Fibroblast of skin of abdomen (primary cell): ENCODE measurements around the gene HSPA9.

Experiments used
- DNase-seq: peaks from one replicate; pipeline ENCODE4 v3.0.0-alpha.2; 2013

The HSPA9 gene

DNA sequence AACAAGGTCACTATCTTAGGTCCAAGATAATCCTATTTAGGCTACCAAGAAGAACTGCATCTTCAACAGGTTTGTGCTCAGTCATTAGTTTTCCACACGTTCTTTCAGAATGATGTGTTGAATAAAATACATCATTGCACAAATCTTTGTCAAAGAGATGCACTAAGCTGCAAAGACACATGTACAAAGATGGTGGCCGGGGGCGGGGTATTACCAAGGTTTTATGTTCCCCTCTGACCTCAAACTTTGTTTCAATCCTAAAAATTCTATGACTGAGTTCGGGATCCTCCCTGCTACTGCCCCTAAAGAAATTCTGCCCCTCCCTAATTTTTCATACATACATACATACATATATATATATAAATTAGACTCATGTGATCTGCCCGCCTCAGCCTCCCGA lies 14.2 kb downstream of the HSPA9 start:
- DNase-seq, result no peak

DNA sequence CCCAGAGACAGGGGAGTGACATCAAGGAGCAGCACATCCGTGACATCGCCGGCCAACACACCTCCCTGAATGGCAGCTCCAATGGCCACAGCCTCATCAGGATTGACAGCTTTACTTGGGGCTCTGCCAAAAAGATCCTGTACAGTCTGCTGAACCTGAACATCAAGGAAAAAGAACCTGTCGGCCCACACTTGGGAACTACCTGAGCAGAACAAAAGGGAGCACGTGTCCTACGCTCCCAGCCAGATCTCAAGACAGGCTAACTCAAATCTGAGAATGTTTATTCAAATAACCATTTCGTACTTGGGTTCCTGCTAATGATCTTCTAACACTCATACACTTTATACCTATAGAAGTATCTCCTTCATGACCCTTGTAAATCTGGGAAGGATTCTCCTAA lies 15.3 kb downstream of the HSPA9 start:
- DNase-seq, result no peak

DNA sequence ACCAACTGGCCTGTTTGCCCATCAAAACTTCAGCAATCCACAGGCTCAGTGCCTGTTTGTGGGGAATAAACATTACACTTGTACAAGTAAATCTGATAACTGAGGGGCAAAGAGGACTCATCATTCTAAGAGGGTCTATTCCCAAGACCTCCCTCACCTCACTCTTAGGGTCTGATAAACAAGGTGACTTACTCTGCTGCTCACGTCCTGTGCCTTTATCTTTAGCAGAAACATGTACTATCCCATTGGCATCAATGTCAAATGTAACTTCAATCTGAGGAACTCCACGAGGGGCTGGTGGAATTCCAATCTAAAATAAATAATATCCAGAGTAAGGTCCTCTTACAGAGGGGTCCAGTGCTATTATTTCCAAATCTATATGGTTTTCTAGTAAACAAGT lies 17.5 kb downstream of the HSPA9 start:
- no peak for DNase-seq

DNA sequence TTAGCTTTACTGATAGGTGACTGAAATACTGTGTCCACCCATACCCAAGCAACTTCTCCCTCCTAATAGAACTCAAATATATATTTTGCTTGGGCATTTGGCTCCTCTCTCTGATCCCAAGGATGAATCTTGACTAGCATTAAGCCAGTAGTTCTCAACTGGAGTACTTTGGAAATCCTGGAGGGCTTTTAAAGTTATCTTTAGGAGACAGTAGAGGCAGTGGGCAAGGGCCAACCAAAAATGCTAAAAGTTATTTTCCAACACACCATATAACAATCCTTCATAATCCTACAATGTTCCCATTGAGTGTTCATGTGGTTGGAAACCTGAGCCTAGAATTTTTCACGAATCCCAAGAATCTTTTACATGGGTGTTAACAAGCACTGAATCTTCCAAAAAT lies 21.1 kb downstream of the HSPA9 start:
- no peak for DNase-seq

DNA sequence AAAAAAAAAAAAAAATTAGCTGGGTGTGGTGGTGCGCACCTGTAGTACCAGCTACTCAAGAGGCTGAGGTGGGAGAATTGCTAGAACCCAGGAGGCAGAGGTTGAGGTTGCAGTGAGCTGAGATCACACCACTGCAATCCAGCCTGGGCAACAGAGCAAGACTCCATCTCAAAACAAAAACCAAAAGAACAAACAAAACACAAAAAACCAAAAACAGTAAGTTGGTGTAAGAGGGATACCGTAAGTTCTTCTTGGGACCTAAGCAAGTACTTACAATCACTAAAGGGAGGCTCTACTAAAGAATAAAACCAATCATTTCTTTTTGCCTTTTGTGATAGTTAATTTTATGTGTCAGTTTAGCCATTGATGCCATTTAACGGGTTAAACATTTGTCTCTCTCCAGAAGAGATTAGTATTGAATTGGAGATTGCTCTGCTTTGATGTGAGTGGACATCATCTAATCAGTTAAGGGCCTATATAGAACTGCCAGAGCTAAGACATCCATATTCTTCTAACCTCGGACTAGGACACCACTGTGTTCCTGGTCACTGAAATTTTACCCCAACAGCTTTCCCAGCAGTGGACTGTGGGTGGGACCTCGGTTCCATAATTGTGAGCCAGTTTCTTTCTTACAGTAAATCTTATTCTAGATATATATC lies 21.6 kb downstream of the HSPA9 start:
- no peak for DNase-seq

DNA sequence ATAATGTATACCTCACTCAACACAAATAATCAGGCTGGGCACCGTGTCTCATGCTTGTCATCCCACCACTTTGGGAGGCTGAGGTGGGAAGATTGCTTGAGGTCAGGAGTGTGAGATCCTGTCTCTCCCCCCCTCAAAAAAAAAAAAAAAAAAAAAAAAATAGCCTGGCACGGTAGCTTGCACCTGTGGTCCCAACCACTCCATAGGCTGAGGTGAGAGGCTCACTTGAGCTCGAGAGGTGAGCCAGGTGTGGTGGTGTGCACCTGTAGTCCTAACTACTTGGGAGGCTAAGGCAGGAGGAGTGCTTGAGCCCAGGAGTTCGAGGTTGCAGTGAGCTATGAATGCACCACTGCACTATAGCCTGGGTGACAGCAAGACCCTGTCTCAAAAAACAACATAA lies 22.5 kb downstream of the HSPA9 start:
- DNase-seq, result no peak

DNA sequence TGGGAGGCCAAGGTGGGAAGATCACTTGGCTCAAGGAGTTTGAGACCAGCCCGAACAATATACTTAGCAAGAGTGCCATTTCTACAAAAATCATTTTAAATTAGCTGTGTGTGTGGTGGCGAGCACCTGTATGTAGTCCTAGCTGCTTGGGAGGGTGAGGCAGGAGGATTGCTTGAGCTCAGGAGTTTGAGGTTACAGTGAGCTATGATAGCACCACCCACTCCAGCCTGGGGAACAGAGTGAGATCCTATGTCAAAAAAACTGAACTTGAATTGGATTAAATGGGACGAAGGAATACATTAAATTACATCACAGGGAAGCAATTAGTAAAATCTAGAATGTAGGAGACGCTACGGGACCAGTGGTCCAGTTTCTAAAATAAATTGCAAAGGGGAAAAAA lies 25.8 kb downstream of the HSPA9 start:
- DNase-seq, result no peak

DNA sequence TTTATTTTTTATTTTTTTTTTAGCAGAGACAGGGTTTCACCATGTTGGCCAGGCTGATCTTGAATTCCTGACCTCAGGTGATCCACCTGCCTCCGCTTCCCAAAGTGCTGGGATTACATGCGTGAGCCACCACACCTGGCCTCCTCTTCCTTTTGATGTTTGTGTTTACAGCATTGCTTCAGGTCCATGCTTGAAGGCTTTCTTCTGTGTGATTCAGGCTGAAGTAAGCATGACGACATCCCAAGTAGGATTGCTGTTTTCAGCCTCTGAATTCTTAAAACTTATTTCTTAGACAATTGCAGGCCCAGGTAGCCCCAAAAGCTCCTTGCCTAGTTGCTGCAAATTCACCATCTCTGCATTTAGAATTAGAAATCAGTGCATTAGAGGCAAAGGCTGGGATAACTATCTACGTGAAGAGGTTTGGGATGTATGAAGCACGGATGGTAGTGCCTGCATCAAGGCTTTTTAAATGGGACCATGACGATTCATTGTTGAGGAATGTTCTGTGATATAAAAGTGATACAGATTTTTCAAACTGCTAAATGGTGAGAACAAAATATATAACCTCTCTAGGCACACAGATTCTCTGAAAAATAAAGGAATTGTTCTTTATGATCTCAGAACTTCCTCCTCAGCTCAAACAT lies 29.2 kb downstream of the HSPA9 start:
- DNase-seq, result no peak

DNA sequence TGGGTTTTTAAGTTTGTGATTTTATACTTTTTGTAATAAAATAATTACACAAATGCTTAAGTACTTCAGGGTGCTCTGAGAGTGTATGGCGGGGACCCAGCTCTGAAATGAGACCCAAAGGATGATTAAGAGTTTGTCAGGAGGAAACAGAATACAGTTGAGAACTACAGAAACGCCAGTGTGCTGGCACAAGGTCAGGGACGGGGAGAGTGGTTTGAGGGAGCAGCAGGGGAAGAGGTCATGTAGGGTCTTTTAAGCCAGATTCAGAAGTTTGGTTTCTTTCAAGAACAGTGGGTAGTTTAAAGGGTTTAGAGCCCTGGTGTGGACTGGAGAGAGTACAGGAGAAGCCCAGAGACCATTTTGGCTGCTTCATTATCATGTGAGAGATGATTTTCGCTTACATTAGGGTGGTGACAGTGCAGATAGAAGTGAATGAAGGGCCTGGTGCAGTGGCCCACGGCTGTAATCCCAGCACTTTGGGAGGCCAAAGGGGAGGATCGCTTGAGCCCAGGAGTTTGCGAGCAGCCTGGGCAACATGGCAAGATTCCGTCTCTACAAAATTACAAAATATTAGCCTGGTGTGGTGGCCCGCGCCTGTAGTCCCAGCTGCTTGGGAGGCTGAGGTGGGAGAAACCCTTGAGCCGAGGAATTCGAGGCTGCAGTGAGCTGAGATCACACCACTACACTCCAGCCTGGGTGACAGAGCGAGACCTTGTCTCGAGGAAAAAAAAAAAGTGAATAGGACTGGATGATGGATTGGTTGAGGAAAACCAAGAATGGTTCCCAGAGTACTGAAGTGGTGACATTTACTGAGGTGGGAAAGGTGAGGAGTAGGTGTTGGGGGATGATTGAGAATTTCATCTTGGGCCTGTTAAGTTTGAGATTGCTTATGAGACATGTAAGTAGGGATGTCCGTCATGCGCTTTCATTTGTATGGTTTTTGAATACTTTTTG lies 30.7 kb downstream of the HSPA9 start:
- DNase-seq, result no peak

DNA sequence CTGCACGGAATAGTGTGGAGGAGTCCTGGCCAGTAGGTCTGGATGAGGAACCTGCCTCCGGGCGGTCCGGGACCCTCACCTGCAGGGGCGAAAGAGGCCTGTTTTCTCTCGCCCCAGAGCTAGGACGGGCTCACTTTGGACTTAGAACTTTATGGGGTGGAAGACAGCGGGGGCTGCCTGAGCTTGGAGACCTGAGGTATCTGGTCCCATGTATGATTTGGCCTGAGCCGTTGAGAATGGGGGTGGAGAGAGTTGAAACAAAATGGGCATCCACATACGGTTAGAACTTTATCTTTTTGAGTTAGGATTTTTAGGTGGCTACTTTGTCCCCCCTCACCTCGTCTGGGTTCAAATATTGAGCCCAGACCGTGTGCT lies 31.5 kb downstream of the HSPA9 start:
- no peak for DNase-seq

DNA sequence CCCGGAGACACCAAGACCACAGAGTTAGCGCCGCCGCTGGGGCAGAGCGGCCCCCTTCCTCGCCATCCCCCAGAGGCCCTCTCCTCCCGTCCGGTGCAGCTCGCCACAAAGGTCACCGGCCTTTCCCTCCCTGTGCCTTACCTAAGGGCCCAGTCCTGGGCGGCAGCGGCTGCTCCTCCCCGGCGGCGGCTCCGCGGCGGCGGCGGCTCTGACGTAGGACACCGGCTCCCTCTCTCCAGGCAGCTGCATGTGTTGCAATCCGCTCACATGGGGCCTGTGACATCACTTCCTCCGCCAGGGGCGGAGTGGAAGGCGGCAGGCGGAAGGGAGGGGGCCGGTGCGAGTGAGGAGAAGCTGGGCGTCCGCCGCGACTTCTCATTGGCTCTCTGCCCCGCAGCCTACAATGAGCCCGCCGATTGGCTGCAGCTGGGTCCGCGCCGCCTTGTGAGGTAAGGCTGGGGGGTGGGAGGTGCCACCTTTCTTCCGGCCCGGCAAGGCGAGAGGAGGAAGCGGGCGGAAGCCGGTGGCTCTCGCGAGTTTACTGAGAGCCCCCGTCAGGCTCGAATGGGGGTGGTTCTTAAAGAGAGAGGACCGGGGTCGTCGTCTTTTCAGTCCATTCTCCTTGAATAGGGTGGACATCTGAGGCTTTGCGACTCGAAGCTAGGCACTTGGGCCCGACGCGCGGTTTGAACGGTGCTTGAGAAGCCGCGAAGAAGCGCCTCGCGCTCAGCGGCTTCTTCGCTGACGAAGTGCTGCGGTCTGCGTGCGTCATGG lies 32.1 kb downstream of the HSPA9 start, which contains the start of gene ETF1:
ETF1 (minus strand) TSS at position 281 of the 774 bp plus-strand sequence. CDS start 318 bp downstream, outside the sequence.
- peak; percentile 100 for DNase-seq

DNA sequence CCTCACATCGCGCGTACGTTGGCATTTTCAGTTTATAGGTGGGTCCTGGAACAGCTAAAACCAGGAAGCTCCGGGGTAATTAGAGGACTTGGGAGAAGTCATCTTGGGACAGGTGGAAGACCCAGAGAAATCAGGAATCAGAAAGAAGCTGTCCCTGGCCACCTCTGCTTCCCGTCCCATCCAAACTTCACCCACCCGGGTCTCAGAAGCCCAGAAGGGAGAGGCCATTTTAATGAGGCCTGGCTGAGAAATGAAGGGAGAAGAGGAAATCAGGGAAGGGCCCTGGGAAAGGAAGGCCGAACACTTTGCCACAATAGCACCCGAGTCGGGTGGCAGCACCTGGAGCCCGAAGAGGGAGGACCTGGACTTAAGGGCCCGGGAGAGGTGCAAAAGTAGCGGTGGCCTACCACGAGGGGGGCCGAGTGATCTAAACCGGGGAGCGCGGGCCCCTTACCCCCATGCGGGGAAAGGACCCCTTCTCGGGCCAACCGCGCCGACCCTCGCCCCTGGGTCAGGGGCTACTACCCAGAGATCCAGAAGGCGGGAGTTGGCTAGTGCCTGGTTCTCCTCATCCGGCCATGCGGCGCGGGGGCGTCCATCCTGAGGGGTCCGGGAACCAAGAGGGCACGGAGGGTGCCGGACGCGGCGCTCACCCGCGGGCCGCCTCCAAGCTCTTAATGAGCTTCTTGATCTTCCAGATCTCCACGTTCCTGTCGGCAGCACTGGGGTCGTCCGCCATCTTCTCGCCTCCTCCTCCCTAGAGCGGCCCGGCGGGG lies 32.8 kb downstream of the HSPA9 start:
- no peak for DNase-seq

DNA sequence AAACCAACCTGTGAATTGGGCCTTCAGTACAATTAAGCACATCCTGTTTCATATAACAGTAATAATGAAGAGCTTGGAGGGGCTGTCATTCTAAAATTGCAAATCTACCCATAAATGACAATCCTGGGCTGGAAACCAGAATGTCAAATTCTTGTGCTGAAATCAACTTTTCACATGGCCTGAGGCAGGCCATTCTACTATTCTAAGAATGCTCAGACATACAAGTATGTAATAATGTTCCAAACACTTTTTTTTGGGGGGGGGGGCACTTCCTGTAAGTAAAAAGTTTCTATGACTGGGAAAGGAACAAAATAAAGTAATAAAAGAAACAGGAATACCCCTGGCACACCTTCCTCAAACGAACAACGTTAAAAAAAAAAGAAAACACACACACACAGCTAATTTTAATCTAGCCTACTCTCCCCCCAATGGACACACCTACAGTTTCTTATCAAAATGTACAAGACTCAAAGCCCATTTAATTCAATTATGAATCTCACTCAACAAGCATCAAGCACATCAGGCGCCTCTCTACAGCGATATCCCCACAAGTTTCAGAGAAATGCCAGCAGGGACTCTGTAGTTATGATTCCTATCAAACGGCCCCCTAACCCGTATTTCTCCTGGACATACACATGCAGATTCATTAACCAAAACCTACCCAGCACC lies 33.6 kb downstream of the HSPA9 start:
- DNase-seq, result no peak

DNA sequence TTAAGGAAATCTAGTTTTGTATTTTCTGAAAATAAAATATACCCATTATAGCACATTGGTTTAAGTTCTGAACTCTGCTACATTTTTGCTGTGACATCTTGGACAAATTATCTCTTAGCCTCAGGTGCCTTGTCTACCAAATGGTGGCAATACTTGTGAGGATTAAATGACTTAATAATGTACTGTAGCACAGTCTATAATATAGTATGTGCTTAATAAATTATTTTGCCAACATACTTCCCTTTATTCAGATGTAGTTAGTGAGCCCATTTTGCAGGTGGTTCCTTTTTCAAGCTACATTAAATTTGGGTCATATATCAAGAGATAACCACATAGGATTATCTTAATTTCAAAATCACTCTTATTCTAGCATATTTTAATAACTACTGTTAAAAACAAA lies 35.4 kb downstream of the HSPA9 start:
- no peak for DNase-seq

DNA sequence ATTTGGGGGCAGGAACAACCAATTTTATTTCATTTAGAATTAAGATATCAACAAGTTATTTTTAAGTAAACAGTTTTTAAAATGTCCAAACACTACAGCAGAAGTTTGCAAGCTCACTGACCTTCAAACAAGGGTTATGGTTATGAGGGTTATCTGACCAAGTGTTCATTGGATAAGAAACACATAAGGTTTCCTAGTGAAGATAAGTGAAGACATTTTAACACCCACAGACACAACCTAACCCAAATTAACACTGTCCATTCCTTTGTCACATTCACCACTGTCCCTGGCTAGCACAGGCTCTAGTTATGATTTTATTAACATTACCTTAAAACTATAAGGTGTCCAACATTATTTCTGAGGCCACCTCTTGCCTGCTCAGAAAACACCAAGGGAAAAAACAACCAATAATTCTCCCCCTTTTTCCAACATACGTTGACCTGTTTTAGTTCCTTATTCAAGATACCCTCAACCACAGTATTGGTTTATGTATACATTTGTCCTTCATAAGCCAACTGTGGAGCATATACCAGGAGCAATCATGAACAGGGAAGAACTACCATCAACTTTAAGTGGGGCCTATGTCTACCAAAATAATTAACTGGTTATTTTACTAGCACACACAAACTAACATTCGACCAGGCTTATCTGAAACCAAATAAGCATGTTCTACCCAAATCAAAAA lies 36.1 kb downstream of the HSPA9 start:
- no peak for DNase-seq

DNA sequence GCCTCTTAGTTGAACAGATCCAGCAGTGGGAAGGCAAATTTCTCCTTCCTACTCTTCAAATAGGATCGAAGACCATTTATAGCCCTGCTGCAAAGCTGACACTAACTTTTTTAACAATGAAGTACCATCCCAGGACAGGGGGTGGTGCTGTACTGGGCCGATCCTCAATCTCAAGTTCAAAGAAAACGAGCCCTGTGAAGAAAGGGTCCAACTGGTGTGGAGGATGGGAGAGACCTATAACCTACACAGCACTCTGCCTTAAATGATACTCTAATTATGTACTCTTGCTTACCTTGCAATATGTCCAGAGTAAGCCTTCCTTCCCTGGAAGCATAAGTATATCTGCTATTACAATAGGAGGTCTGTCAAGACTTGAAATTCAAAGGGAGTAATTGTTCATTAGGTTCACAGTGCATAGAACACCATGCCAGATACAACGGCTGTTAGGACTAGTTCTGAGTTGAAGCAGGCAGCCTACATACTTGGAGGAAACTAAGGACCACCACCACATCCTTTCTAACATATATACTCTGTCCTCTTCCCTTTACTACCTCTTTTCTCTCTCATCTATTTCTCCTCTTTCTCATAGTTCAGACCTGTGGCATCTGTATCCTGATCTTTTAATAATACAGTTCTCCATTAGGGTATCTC lies 38.4 kb downstream of the HSPA9 start:
- DNase-seq, result no peak

DNA sequence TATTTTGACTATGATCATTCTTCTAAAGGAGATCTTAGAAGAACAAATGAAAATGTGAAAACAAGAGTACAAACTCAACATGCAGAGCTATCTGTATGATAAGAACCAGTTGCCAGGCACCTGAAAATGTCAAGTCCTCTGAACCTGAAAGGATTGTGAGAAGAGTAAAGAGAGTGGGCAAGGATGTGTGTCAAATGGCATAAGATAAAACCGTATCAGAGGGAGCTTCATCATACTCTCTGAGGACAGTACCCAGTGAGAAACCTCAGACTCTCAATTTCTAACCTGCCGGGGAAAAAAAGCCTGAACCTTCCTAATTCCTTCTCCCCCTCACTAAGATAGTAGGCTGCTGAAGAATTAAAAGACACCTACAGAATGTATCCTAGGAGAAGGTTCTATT lies 39.0 kb downstream of the HSPA9 start:
- no peak for DNase-seq

DNA sequence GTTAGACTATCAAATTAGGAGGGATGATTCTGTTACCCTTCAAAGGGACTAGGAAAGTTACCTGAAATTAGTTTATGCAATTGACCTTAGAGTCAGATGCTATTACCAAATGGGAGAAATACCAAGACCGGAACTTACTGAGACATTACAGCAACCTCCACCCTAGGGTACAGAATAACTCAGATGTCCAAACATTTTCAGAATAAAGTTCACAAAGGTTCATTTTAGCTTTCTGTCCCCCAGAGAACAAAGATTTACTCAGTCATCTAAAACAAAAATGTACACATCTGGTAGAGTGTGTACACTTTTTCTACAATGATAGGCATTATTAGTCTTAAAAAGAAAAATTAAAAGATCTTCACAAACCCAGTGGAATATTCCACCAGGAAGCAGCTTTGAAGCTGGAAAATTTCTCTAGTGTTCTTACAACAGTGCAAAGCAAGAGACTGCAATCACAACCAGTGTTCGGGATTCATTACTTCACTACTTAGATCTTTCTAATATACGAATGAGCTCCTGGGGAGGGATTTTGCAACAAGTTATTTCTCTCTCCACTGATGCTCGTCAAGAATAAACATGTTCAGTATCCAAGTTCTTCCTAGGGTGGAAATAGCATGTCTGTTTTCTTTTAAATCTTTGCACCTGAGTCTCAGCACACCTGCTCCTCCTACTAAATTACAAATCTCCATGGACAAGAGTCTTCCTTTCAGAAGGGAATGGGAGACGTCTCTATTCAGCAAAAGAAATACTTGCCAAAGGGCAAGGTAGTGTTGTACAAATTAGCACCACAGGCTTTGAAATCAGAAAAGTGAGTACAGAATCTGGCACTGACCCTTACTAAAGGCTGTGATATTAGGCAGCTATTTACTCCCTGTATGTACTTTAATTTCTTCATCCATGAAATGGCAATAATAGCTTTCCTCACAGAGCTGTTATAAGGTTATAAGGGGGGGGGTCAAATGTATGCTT lies 40.9 kb downstream of the HSPA9 start:
- no peak for DNase-seq

DNA sequence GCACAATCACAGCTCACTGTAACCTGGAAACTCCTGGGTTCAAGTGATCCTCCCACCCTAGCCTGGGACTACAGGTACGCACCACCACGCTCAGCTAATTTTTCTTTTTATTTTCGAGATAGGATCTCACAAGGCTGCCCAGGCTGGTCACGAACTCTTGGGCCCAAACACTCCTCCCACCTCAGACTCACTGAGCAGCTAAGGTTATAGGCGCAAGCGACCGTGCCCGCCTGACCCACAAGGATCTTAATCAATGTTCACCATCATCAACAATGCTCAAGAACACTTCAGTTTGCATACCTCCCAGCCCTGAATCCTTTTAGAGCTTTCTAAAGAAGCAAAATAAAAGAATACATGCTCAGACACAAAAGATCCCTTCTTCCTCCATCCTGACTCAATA lies 45.4 kb downstream of the HSPA9 start:
- DNase-seq, result no peak
